WI38 (cell line): ENCODE measurements around the gene PHGDH.
"Not testable (repeated sequence)": the region's sequence is repeated elsewhere in the genome, so short reads cannot be mapped to it uniquely, and the experiment has no call there.

Experiments
- H3K4me3 ChIP-seq: 2 replicates; pipeline ENCODE4 v1.5.1; 2011; ENCODE audit warnings: low read depth, mild to moderate bottlenecking, control low read depth, low read length
- CTCF ChIP-seq: IDR thresholded peaks from 2 replicates; pipeline ENCODE4 v1.5.1; 2012; ENCODE audit warnings: low read depth, mild to moderate bottlenecking, control low read depth, low read length

PHGDH gene

GRCh38 chr1:119700326-119700725 lies 11.4 kb upstream of the PHGDH start:
- no peak for TF ChIP-seq CTCF
- no peak overlapping the region for H3K4me3 ChIP-seq

- no peak overlapping the region for H3K4me3 ChIP-seq
- no peak for TF ChIP-seq CTCF
Observed at GRCh38 chr1:119701659-119702058, 10.1 kb upstream of the PHGDH start.

- TF ChIP-seq CTCF, result no peak
- no peak overlapping the region for H3K4me3 ChIP-seq
Observed at GRCh38 chr1:119702384-119702783, 9.3 kb upstream of the PHGDH start.

GRCh38 chr1:119703666-119704450 lies 7.9 kb upstream of the PHGDH start:
- no peak for TF ChIP-seq CTCF
- no peak overlapping the region for H3K4me3 ChIP-seq

GRCh38 chr1:119706599-119706998 lies 5.1 kb upstream of the PHGDH start:
- not testable (repeated sequence) for H3K4me3 ChIP-seq

- peak overlapping the region; percentile 82 for H3K4me3 ChIP-seq
Observed at GRCh38 chr1:119711356-119711803, 354 bp upstream of the PHGDH start.

GRCh38 chr1:119712342-119713038 lies 756 bp downstream of the PHGDH start:
- peak overlapping the region; percentile 82 for H3K4me3 ChIP-seq
- no peak for TF ChIP-seq CTCF

- no peak for TF ChIP-seq CTCF
- H3K4me3 ChIP-seq, result peak overlapping the region; percentile 82
Observed at GRCh38 chr1:119713039-119713748, 1.5 kb downstream of the PHGDH start.
